Thyroid gland (tissue), 4 donors: ENCODE results near the gene RNF220. TPM values are rescaled to one million over a fixed set of nuclear protein-coding genes. Genes with fewer than 3 reads are reported as not detected.

Experiments
- DNase-seq, 2 donors: peaks; one replicate each; pipeline ENCODE4 v3.0.0-alpha.2; 2019
- H3K27ac ChIP-seq, 3 donors: fragments of 200-600 bp; sonication (generic); 1 replicate in 2 of 3; 2 replicates in 1 of 3; pipeline ENCODE4 v1.5.1; 2016 to 2019; ENCODE audit warnings: mild to moderate bottlenecking in 1 of 3, moderate library complexity in 1 of 3
- H3K27me3 ChIP-seq: fragments of 200-600 bp; sonication (generic); one replicate; pipeline ENCODE4 v1.5.1; 2019
- H3K36me3 ChIP-seq, 2 donors: fragments of 200-600 bp; sonication (generic); one replicate each; pipeline ENCODE4 v1.5.1; 2016 to 2019
- H3K4me1 ChIP-seq, 2 donors: fragments of 200-600 bp; sonication (generic); one replicate each; pipeline ENCODE4 v1.5.1; 2017 to 2019
- H3K4me3 ChIP-seq, 3 donors: fragments of 200-600 bp; sonication (generic); replicated peaks in 1 of 3; 1 replicate in 2 of 3; 2 replicates in 1 of 3; pipeline ENCODE4 v1.5.1; 2016; ENCODE audit warnings: mild to moderate bottlenecking in 1 of 3
- H3K9me3 ChIP-seq: fragments of 200-600 bp; sonication (generic); one replicate; pipeline ENCODE4 v1.5.1; 2017
- CTCF ChIP-seq, 6 experiments: fragments of 200-600 bp in 3 of 6; fragments of 450-650 bp in 3 of 6; sonication (generic) in 3 of 6; IDR thresholded peaks; one replicate each; pipeline ENCODE4 v1.5.1; 2016 to 2019; ENCODE audit warnings: antibody characterized with exemption in 6 of 6, mild to moderate bottlenecking in 2 of 6, inconsistent platforms in 1 of 6, moderate library complexity in 1 of 6
- POLR2A ChIP-seq, 2 donors: fragments of 450-650 bp; IDR thresholded peaks; one replicate each; pipeline ENCODE4 v1.6.1; 2017; ENCODE audit warnings: antibody characterized with exemption in 2 of 2, mild to moderate bottlenecking in 2 of 2, moderate library complexity in 1 of 2
- WGBS, 2 donors: methylation state at CpG; one replicate each; pipeline ENCODE4 v1.1.5; 2017; 5-methylcytosine and 5-hydroxymethylcytosine counted together
- intact Hi-C: fragments of 100-400 bp; cut with DNase I; formaldehyde crosslinking; loops from one replicate; pipeline ENCODE4 v1.15.1; 2023
- total RNA-seq, 4 donors: library from RNA; depleted of rRNA; stranded (reverse); fragments of >200 nt; gene quantifications; one replicate each; pipeline ENCODE4 v1.2.3, GENCODE V29; 2016

The RNF220 gene
- total RNA-seq, 4 donors from 2014 or later, result 88.7 to 117 (median 102) TPM

GRCh38 chr1:44407430-44408211 is 2.6 kb downstream of the RNF220 start:
- TF ChIP-seq CTCF (IDR thresholded peaks at IDR 0.05), result no peak
- no peak for TF ChIP-seq POLR2A (IDR thresholded peaks at IDR 0.05)
- Histone ChIP-seq H3K36me3 (no peaks in the 10 kb centered on the region), H3K27me3 (peaks cover 55% of the 10 kb centered on the region), H3K4me1 (peaks cover 29 to 39% of the 10 kb centered on the region in 2 donors), H3K27ac (no peak overlapping the region), H3K4me3 (peak overlapping the region in 1 of 3 donors; percentile 30), H3K9me3 (no peaks in the 10 kb centered on the region)
- WGBS, 2 donors, result 7 to 11% methylated on average over 31 to 32 of the region's 85 CpGs
- intact Hi-C loops, result no loop called here
- DNase-seq, result no peak

GRCh38 chr1:44408212-44408582 is 3.1 kb downstream of the RNF220 start:
- no peak for TF ChIP-seq CTCF (IDR thresholded peaks at IDR 0.05)
- no peak for TF ChIP-seq POLR2A (IDR thresholded peaks at IDR 0.05)
- 12 to 23% methylated on average over 19 of the region's 19 CpGs for WGBS, 2 donors
- Histone ChIP-seq H3K36me3 (no peaks in the 10 kb centered on the region), H3K27me3 (peaks cover 53% of the 10 kb centered on the region), H3K4me1 (peaks cover 29 to 39% of the 10 kb centered on the region in 2 donors), H3K4me3 (no peak overlapping the region), H3K27ac (no peak overlapping the region), H3K9me3 (no peaks in the 10 kb centered on the region)
- intact Hi-C loops, result no loop called here
- no peak for DNase-seq

- no peaks in the 10 kb centered on the region for H3K36me3 ChIP-seq
- H3K4me1 ChIP-seq, result peaks cover 29 to 39% of the 10 kb centered on the region in 2 donors
- no peak overlapping the region for H3K4me3 ChIP-seq
- 16 to 19% methylated on average over 37 of the region's 37 CpGs for WGBS, 2 donors
- intact Hi-C loops, result no loop called here
- no peak overlapping the region for H3K27ac ChIP-seq
- H3K9me3 ChIP-seq, result no peaks in the 10 kb centered on the region
- H3K27me3 ChIP-seq, result peaks cover 48% of the 10 kb centered on the region
- no peak for TF ChIP-seq CTCF (IDR thresholded peaks at IDR 0.05)
- TF ChIP-seq POLR2A (IDR thresholded peaks at IDR 0.05), result no peak
- no peak for DNase-seq
Measured at GRCh38 chr1:44408632-44409602, 3.9 kb downstream of the RNF220 start.

DNA sequence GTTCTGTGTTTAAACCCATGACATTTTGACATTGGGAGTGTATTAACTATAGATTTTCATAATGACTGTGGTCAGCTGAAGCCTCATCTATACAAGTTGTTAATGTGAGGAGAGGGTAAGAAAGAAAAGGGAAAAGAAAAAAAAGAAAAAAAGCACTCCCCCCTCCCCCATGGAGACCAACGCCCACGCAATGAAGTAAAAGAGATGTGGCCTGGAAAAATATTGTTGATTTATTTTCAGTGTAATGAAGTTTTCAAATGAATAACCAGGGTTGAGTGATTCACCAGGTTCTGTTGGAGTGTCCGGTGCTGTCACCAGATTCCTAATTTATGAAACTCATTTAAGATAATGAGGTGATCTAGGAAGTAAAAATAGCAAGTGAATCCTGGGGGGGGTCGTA is 4.7 kb downstream of the RNF220 start:
- Histone ChIP-seq H3K36me3 (no peaks in the 10 kb centered on the region), H3K4me1 (peaks cover 29 to 37% of the 10 kb centered on the region in 2 donors), H3K27ac (no peak overlapping the region), H3K9me3 (no peaks in the 10 kb centered on the region), H3K4me3 (no peak overlapping the region), H3K27me3 (peaks cover 40% of the 10 kb centered on the region)
- 49 to 62% methylated on average over 4 of the region's 4 CpGs for WGBS, 2 donors
- intact Hi-C loops, result no loop called here
- DNase-seq, result no peak
- TF ChIP-seq POLR2A (IDR thresholded peaks at IDR 0.05) (no peak), CTCF (IDR thresholded peaks at IDR 0.05) (no peak)
